AG09319 (cell line): ENCODE data around the gene SLC9A9.

ENCODE experiments used
- DNase-seq: peaks from one replicate; pipeline ENCODE4 v3.0.0-alpha.2; 2010; ENCODE audit warnings: low read depth; ENCODE audit errors: extremely low read depth
- TF ChIP-seq, protein P1 (sequence below): IDR thresholded peaks from 2 replicates; pipeline ENCODE4 v1.5.1; 2011; ENCODE audit warnings: low read depth, mild to moderate bottlenecking, inconsistent platforms, low read length, moderate library complexity

SLC9A9 gene

DNA sequence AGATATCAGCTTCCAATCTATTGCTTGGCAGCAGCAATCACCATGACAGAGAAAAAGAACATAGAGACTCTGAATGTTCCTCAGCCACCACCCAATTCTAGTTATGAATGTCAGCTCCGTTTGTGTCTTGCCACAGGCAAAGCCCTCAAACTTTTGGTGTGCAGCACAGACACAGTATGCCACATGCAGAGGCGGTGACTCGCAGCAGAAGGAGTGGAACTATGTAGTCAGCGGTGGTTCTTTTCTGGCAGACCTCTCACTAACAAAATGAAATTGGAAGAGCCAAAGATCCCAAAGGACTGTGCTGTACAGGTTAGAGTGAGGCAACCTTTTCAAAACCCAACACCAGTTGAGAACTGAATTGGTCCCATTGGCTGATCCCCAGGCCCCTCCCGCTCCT is 220.9 kb downstream of the SLC9A9 start:
- no peak for DNase-seq
- TF ChIP-seq, protein P1, sequence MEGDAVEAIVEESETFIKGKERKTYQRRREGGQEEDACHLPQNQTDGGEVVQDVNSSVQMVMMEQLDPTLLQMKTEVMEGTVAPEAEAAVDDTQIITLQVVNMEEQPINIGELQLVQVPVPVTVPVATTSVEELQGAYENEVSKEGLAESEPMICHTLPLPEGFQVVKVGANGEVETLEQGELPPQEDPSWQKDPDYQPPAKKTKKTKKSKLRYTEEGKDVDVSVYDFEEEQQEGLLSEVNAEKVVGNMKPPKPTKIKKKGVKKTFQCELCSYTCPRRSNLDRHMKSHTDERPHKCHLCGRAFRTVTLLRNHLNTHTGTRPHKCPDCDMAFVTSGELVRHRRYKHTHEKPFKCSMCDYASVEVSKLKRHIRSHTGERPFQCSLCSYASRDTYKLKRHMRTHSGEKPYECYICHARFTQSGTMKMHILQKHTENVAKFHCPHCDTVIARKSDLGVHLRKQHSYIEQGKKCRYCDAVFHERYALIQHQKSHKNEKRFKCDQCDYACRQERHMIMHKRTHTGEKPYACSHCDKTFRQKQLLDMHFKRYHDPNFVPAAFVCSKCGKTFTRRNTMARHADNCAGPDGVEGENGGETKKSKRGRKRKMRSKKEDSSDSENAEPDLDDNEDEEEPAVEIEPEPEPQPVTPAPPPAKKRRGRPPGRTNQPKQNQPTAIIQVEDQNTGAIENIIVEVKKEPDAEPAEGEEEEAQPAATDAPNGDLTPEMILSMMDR, result no peak

DNA sequence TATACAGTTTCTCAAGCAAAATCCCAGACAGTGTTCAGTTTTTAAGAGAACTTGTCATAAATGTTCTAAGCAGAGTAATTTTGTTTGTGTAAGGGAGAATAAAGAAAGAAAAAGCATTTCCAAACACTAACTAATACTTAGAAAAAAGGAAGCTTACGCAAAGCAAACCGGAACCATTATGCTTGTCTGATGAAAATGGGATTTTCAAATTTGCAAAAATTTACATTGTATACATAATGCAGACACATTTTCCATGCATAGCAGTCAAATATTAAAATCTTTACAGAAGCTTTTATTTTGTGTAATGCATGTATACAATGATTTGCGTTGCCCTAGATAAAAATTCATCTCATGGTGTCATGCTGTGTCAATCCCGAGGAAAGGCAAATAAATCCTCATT is 229.0 kb downstream of the SLC9A9 start:
- DNase-seq, result no peak
- TF ChIP-seq, protein P1, result no peak

DNA sequence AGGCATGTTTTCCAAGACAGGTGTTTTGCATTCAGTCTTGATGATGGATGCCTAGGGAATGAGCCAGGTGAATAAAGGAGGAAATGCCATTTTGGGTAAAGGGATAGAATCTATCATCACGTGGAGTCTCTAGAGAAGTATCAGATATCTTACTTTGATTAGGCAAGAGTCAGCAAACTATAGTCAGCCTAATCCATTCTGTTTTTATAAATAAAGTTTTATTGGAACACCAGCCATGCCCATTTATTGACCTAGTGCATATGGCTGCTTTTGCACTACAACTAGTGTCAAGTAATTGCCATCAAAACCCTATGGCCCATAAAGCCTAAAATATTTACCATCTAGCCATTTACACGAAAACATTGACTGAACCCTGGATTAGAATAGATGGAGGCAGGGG is 231.2 kb downstream of the SLC9A9 start:
- DNase-seq, result no peak
- TF ChIP-seq, protein P1, result no peak

DNA sequence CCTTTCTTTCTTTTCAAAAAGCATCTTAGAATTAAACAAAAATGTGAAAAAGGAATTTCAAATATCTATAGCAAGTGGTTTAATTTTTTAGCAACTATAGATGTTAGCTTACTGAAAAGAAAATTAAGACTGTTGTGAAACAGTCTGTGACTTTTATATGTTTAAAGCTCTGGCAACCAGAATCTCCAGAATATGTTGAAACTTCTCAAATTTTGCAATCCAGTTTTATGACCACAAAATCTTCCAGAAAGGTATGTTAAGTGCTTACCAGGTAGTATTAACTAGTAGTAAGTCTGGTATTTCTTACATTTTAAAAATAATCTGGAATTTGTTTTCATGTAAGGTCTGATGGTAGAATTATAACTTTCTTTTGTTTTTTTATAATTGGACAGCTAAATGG is 235.0 kb downstream of the SLC9A9 start:
- DNase-seq, result no peak
- TF ChIP-seq, protein P1, result no peak

DNA sequence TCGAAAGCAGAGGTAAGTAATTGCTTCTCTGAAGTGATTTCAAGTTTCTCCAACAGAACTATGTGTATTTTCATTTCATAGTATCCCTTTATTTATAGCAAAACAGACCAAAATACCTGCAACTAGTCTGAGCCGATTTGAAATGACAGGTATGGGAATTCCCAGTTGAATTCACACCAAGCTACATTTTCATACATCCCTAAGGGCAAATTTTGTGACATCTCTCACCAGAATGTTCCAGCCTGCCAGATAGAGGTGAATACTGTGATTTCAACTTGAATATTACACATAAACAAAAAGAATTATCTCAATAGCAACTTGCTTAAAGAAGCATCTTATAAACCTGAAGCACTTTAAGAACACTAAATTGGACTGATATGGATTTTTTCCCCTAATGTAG is 235.7 kb downstream of the SLC9A9 start:
- TF ChIP-seq, protein P1, result no peak

DNA sequence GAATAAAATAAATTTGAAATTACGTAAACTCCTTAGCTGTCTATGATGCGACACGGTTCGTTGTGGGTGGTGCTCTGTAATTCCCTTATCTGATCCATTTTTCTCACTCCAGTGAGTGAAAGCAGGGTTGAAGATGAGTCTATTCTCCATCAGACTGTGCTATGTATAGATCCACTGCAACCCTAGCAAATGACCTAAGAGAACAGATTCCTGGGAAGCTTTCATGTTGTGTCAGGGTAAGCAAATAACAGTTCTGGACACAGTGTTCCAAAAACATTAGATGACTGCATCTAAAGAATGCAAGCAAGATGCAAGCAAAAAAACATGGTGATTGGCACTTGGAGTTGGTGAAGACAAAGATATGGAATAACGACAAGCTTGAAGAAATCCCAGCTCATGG is 239.3 kb downstream of the SLC9A9 start:
- TF ChIP-seq, protein P1, result no peak
- no peak for DNase-seq

More for the DNA sequence above, 235.7 kb downstream of the SLC9A9 start:
- DNase-seq, result no peak

DNA sequence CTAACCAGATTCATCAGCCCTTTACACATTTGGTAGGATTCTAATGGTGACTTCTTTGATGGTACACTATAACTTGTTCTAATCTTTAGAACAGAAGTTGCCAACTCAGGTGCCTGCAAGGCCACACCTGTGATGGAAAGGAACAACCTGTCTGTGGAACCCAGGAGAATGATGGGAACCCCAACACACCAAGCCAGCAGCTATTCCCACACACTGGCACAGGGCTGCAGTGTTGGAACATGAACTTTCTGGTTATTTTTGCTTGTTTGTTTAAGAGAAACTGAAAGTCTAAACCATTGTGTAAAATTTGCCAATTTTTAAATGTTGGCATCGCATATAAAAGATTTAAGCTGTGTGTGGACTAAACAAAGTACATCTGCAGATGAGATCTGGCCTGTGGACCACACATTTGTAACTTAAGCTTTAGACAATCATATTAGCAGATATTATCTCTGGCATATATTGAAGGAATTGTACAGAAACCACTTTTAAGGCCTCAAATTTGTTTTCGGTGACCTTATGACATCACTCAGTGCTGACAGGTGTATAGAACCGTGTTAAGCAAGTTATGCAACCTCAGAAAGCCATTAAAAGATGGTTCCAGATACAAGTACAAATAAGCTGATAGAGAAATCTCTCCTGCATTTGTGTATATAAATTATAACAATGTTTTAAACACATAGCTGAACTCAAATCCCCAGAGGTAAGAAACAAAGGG is 242.9 kb downstream of the SLC9A9 start:
- TF ChIP-seq, protein P1, result no peak
- peak; percentile 3 for DNase-seq
